Breast epithelium (tissue), 3 donors: ENCODE data around the gene TSEN34.
"Not testable (repeated sequence)": the region's sequence is repeated elsewhere in the genome, so short reads cannot be mapped to it uniquely, and the experiment has no call there.

Experiments used
- POLR2A ChIP-seq: fragments of 450-650 bp; IDR thresholded peaks from one replicate; pipeline ENCODE4 v1.6.1; 2016; ENCODE audit warnings: antibody characterized with exemption, mild to moderate bottlenecking, moderate library complexity
- POLR2AphosphoS5 ChIP-seq, 3 donors: sonication (generic); formaldehyde crosslinking; IDR thresholded peaks; one replicate each; pipeline ENCODE4 v1.6.1; 2017; ENCODE audit warnings: antibody characterized with exemption in 3 of 3
- TF ChIP-seq, protein P1 (sequence below), 3 donors: fragments of 450-650 bp; IDR thresholded peaks; one replicate each; pipeline ENCODE4 v1.5.1; 2016 to 2017; ENCODE audit warnings: antibody characterized with exemption in 3 of 3, mild to moderate bottlenecking in 3 of 3, moderate library complexity in 3 of 3

DNA sequence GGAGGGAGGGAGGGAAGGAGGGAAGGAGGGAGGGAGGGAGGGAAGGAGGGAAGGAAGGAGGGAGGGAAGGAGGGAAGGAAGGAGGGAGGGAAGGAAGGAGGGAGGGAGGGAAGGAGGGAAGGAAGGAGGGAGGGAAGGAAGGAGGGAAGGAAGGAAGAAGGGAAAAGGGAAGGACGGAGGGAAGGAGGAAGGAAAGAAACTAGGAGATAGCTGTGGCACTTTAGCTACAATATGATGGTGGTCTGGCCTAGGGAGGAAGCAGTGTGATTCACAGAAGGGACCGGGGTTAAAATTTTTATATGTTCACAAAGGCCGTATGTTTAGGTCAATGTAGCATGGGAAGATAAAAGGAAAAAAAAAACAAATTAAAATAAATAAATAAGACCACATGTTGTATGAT lies 9.2 kb upstream of the TSEN34 start:
- TF ChIP-seq POLR2AphosphoS5 (IDR thresholded peaks at IDR 0.05); POLR2A: not testable (repeated sequence)
- TF ChIP-seq, protein P1, sequence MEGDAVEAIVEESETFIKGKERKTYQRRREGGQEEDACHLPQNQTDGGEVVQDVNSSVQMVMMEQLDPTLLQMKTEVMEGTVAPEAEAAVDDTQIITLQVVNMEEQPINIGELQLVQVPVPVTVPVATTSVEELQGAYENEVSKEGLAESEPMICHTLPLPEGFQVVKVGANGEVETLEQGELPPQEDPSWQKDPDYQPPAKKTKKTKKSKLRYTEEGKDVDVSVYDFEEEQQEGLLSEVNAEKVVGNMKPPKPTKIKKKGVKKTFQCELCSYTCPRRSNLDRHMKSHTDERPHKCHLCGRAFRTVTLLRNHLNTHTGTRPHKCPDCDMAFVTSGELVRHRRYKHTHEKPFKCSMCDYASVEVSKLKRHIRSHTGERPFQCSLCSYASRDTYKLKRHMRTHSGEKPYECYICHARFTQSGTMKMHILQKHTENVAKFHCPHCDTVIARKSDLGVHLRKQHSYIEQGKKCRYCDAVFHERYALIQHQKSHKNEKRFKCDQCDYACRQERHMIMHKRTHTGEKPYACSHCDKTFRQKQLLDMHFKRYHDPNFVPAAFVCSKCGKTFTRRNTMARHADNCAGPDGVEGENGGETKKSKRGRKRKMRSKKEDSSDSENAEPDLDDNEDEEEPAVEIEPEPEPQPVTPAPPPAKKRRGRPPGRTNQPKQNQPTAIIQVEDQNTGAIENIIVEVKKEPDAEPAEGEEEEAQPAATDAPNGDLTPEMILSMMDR (IDR thresholded peaks at IDR 0.05): not testable (repeated sequence)
